Smooth muscle cell (in vitro differentiated cells): Measurements from ENCODE around the gene PROSER2. TPM values are rescaled to one million over a fixed set of nuclear protein-coding genes. Genes with fewer than 3 reads are reported as not detected.
"Not testable (repeated sequence)": the region's sequence is repeated elsewhere in the genome, so short reads cannot be mapped to it uniquely, and the experiment has no call there.

Source experiments
- DNase-seq: peaks from one replicate; lab custom pipeline; 2025; ENCODE audit not compliant: unreplicated experiment; lab: John Stamatoyannopoulos, UW
- H2AFZ ChIP-seq: fragments of 200-600 bp; sonication (generic); 2 replicates; pipeline ENCODE4 v1.6.0; 2016; ENCODE audit warnings: antibody characterized with exemption, low read depth, mild to moderate bottlenecking
- H3F3A ChIP-seq: fragments of 200-600 bp; sonication (generic); 2 replicates; pipeline ENCODE4 v1.6.0; 2017; ENCODE audit warnings: antibody characterized with exemption, low read depth
- H3K27ac ChIP-seq: fragments of 200-600 bp; sonication (generic); 2 replicates; pipeline ENCODE4 v1.5.1; 2016; ENCODE audit warnings: low read depth, mild to moderate bottlenecking
- H3K27me3 ChIP-seq: fragments of 200-600 bp; sonication (generic); 2 replicates; pipeline ENCODE4 v1.6.1; 2016; ENCODE audit warnings: low read depth, mild to moderate bottlenecking
- H3K36me3 ChIP-seq: fragments of 200-600 bp; sonication (generic); 2 replicates; pipeline ENCODE4 v1.5.1; 2016; ENCODE audit warnings: low read depth
- H3K4me1 ChIP-seq: fragments of 200-600 bp; sonication (generic); 2 replicates; pipeline ENCODE4 v1.5.1; 2016; ENCODE audit warnings: low read depth
- H3K4me2 ChIP-seq: fragments of 200-600 bp; sonication (generic); 2 replicates; pipeline ENCODE4 v1.6.0; 2016; ENCODE audit warnings: mild to moderate bottlenecking
- H3K4me3 ChIP-seq: fragments of 200-600 bp; sonication (generic); 2 replicates; pipeline ENCODE4 v1.5.1; 2016; ENCODE audit warnings: mild to moderate bottlenecking
- H3K79me2 ChIP-seq: fragments of 200-600 bp; sonication (generic); 2 replicates; pipeline ENCODE4 v1.6.0; 2016; ENCODE audit warnings: low read depth, mild to moderate bottlenecking
- H3K9ac ChIP-seq: fragments of 200-600 bp; sonication (generic); 2 replicates; pipeline ENCODE4 v1.6.0; 2016; ENCODE audit warnings: low read depth
- H3K9me3 ChIP-seq: fragments of 200-600 bp; sonication (generic); replicated peaks from 2 replicates; pipeline ENCODE4 v1.5.1; 2016; ENCODE audit warnings: low read depth
- H4K20me1 ChIP-seq: fragments of 200-600 bp; sonication (generic); 2 replicates; pipeline ENCODE4 v1.6.0; 2016; ENCODE audit warnings: low read depth
- CTCF ChIP-seq: fragments of 200-600 bp; sonication (generic); IDR thresholded peaks from 2 replicates; pipeline ENCODE4 v1.5.1; 2017; ENCODE audit warnings: borderline replicate concordance, mild to moderate bottlenecking, antibody characterized with exemption; ENCODE audit not compliant: insufficient read depth, poor library complexity, severe bottlenecking
- WGBS: methylation state at CpG from one replicate; pipeline ENCODE4 v1.1.7; 2016; ENCODE audit warnings: low lambda C conversion rate; 5-methylcytosine and 5-hydroxymethylcytosine counted together
- polyA plus RNA-seq: library from polyadenylated mRNA; unstranded; fragments of >200 nt; fragmentation: Nextera tagmentation; extraction: Ambion mirVana; gene quantifications from 2 replicates; pipeline ENCODE4 v1.2.1, GENCODE V29; 2016
- total RNA-seq: library from RNA; depleted of rRNA; stranded (reverse); fragments of >200 nt; gene quantifications from 2 replicates; pipeline ENCODE4 v1.2.3, GENCODE V29; 2014

The PROSER2 gene
- total and polyA plus RNA-seq, 2 experiments from 2014 or later: 4.9 to 8.2 TPM

GRCh38 chr10:11849277-11849676, 26.1 kb downstream of the PROSER2 start:
- Histone ChIP-seq H3F3A (no peaks in the 10 kb centered on the region), H3K4me1 (no peaks in the 10 kb centered on the region), H3K4me3 (no peak overlapping the region), H3K4me2 (no peak overlapping the region), H3K79me2 (no peaks in the 10 kb centered on the region), H3K27ac (no peak overlapping the region), H3K36me3 (no peaks in the 10 kb centered on the region), H3K27me3 (no peaks in the 10 kb centered on the region), H4K20me1 (no peaks in the 10 kb centered on the region), H2AFZ (no peak overlapping the region), H3K9me3 (no peaks in the 10 kb centered on the region), H3K9ac (no peak overlapping the region)
- 94% methylated on average over 1 of the region's 1 CpG for WGBS
- no peak for TF ChIP-seq CTCF
- DNase-seq: no peak

DNA sequence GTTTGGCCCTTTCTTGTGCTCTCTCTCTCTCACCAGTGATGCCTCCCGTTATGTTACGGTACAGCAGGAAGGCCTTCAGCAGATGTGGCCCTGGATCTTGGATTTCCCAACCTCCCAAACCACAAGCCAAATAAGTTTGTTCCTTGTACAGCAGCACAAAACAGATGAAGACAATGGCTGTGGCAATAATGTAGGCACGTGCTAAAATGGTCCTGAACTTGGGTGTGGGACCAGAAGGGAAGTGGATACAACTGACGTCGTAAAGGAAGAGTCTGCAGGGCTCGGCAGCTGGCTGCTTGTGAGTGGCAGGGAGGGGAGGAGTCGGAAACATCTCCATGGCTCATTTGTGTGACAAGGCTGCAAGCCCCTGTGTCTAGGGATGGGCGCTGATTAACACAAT, 26.8 kb downstream of the PROSER2 start:
- WGBS: 86% methylated on average over 8 of the region's 8 CpGs
- no peak for TF ChIP-seq CTCF
- H3K4me1 ChIP-seq: no peaks in the 10 kb centered on the region
- no peaks in the 10 kb centered on the region for H3F3A ChIP-seq
- no peaks in the 10 kb centered on the region for H4K20me1 ChIP-seq
- H3K9ac ChIP-seq: no peak overlapping the region
- H3K4me2 ChIP-seq: no peak overlapping the region
- H3K4me3 ChIP-seq: no peak overlapping the region
- no peak overlapping the region for H2AFZ ChIP-seq
- no peak overlapping the region for H3K27ac ChIP-seq
- H3K9me3 ChIP-seq: no peaks in the 10 kb centered on the region
- H3K27me3 ChIP-seq: no peaks in the 10 kb centered on the region
- no peaks in the 10 kb centered on the region for H3K36me3 ChIP-seq
- DNase-seq: no peak
- no peaks in the 10 kb centered on the region for H3K79me2 ChIP-seq

- no peak overlapping the region for H3K9ac ChIP-seq
- H3K27me3 ChIP-seq: no peaks in the 10 kb centered on the region
- H4K20me1 ChIP-seq: no peaks in the 10 kb centered on the region
- H3K4me3 ChIP-seq: no peak overlapping the region
- H3K79me2 ChIP-seq: no peaks in the 10 kb centered on the region
- no peaks in the 10 kb centered on the region for H3K9me3 ChIP-seq
- DNase-seq: no peak
- WGBS: 93% methylated on average over 13 of the region's 13 CpGs
- H2AFZ ChIP-seq: no peak overlapping the region
- no peaks in the 10 kb centered on the region for H3K4me1 ChIP-seq
- no peak overlapping the region for H3K27ac ChIP-seq
- no peaks in the 10 kb centered on the region for H3F3A ChIP-seq
- no peak for TF ChIP-seq CTCF
- H3K4me2 ChIP-seq: no peak overlapping the region
- no peaks in the 10 kb centered on the region for H3K36me3 ChIP-seq
These were observed 28.8 kb downstream of the PROSER2 start for GRCh38 chr10:11851910-11852309.

DNA sequence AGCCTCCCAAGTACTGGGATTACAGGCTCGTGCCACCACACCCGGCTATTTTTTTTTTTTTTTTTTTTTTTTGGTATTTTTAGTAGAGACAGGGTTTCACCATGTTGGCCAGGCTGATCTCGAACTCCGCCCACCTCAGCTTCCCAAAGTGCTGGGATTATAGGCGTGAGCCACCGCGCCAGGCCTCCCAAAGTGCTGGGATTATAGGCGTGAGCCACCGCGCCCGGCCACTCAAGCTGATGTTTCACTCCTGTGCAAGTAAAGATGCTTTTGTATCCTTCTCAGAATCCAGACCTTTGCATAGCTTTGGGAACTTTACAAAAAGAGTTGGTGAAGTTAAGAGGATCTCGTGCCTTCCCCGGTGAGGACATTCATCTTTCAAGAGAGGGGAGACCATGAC, 29.5 kb downstream of the PROSER2 start:
- WGBS: 98% methylated on average over 13 of the region's 13 CpGs
- H3K4me2 ChIP-seq, H3K27ac ChIP-seq, H3K9me3 ChIP-seq, H3K9ac ChIP-seq, DNase-seq, H4K20me1 ChIP-seq, H3K4me3 ChIP-seq, H3K36me3 ChIP-seq, H3F3A ChIP-seq, H3K27me3 ChIP-seq, H3K4me1 ChIP-seq, H3K79me2 ChIP-seq, H2AFZ ChIP-seq: not testable (repeated sequence)
